OCI-LY1 (cell line): ENCODE results near the gene COL8A1.

Experiments used
- H2AFZ ChIP-seq: fragments of 200-600 bp; sonication (generic), shearing (Covaris generic); 2 replicates; pipeline ENCODE4 v1.6.0; 2014; ENCODE audit warnings: antibody characterized with exemption, mild to moderate bottlenecking, low read length
- H3F3A ChIP-seq: fragments of 200-600 bp; sonication (generic), shearing (Covaris generic); 2 replicates; pipeline ENCODE4 v1.6.0; 2014; ENCODE audit warnings: mild to moderate bottlenecking, antibody characterized with exemption, low read length, moderate library complexity; ENCODE audit not compliant: insufficient read depth
- H3K27ac ChIP-seq: fragments of 200-600 bp; sonication (generic); 2 replicates; pipeline ENCODE4 v1.5.1; 2014; ENCODE audit warnings: low read length, mixed run types, mild to moderate bottlenecking, low read depth; ENCODE audit not compliant: poor library complexity, severe bottlenecking
- H3K27me3 ChIP-seq: fragments of 200-600 bp; sonication (generic); 2 replicates; pipeline ENCODE4 v1.6.0; 2014; ENCODE audit warnings: antibody characterized with exemption, mild to moderate bottlenecking, low read length, moderate library complexity; ENCODE audit not compliant: insufficient read depth
- H3K36me3 ChIP-seq: fragments of 200-600 bp; sonication (generic); 2 replicates; pipeline ENCODE4 v1.6.1; 2014; ENCODE audit warnings: mild to moderate bottlenecking, antibody characterized with exemption, low read length, moderate library complexity, mixed read lengths; ENCODE audit not compliant: insufficient read depth
- H3K4me1 ChIP-seq: fragments of 200-600 bp; sonication (generic); 2 replicates; pipeline ENCODE4 v1.5.1; 2014; ENCODE audit warnings: mild to moderate bottlenecking, low read length, moderate library complexity; ENCODE audit not compliant: insufficient read depth, severe bottlenecking
- H3K4me2 ChIP-seq: fragments of 200-600 bp; sonication (generic), shearing (Covaris generic); 2 replicates; pipeline ENCODE4 v1.6.1; 2014; ENCODE audit warnings: low read length
- H3K4me3 ChIP-seq: fragments of 200-600 bp; sonication (generic); 2 replicates; pipeline ENCODE4 v1.5.1; 2014; ENCODE audit warnings: low read length, low read depth, mild to moderate bottlenecking, mixed read lengths; ENCODE audit not compliant: poor library complexity, severe bottlenecking
- H3K79me2 ChIP-seq: fragments of 200-600 bp; shearing (Covaris generic); 2 replicates; pipeline ENCODE4 v1.6.1; 2016; ENCODE audit warnings: mixed run types, low read length, mixed read lengths; ENCODE audit not compliant: insufficient read depth
- H3K9ac ChIP-seq: fragments of 200-600 bp; sonication (generic), shearing (Covaris generic); 2 replicates; pipeline ENCODE4 v1.6.1; 2014; ENCODE audit warnings: mild to moderate bottlenecking, low read length, mixed read lengths
- H3K9me2 ChIP-seq: fragments of 200-600 bp; sonication (generic), shearing (Covaris generic); 2 replicates; pipeline ENCODE4 v1.6.1; 2014; ENCODE audit warnings: low read depth, mild to moderate bottlenecking, low read length, mixed read lengths
- H3K9me3 ChIP-seq: fragments of 200-600 bp; shearing (Covaris generic); 2 replicates; pipeline ENCODE4 v1.6.1; 2014; ENCODE audit warnings: low read length, mixed read lengths
- H4K20me1 ChIP-seq: fragments of 200-600 bp; sonication (generic), shearing (Covaris generic); 2 replicates; pipeline ENCODE4 v1.6.0; 2016; ENCODE audit warnings: mild to moderate bottlenecking, low read length; ENCODE audit not compliant: insufficient read depth
- CTCF ChIP-seq: fragments of 200-600 bp; sonication (generic), shearing (Covaris generic); IDR thresholded peaks from 2 replicates; pipeline ENCODE4 v1.5.1; 2017; ENCODE audit warnings: mild to moderate bottlenecking, antibody characterized with exemption, low read length, moderate library complexity, mixed read lengths
- EZH2 ChIP-seq: fragments of 200-600 bp; sonication (generic), shearing (Covaris generic); IDR thresholded peaks from 2 replicates; pipeline ENCODE4 v1.8.0; 2017; ENCODE audit warnings: borderline replicate concordance, mixed run types, mild to moderate bottlenecking, antibody characterized with exemption, low read length, moderate library complexity, mixed read lengths

The COL8A1 gene

GRCh38 chr3:99846477-99847160 lies 208.2 kb downstream of the COL8A1 start:
- Histone ChIP-seq H3F3A (no peaks in the 10 kb centered on the region), H3K4me1 (peaks cover 12% of the 10 kb centered on the region), H2AFZ (no peak overlapping the region), H3K79me2 (no peaks in the 10 kb centered on the region), H3K4me2 (no peak overlapping the region), H3K9ac (no peak overlapping the region), H3K27me3 (no peaks in the 10 kb centered on the region), H3K9me2 (no peaks in the 10 kb centered on the region), H4K20me1 (no peaks in the 10 kb centered on the region), H3K27ac (no peak overlapping the region), H3K4me3 (no peak overlapping the region), H3K36me3 (no peaks in the 10 kb centered on the region), H3K9me3 (no peaks in the 10 kb centered on the region)
- TF ChIP-seq EZH2 (no peak), CTCF (no peak)

DNA sequence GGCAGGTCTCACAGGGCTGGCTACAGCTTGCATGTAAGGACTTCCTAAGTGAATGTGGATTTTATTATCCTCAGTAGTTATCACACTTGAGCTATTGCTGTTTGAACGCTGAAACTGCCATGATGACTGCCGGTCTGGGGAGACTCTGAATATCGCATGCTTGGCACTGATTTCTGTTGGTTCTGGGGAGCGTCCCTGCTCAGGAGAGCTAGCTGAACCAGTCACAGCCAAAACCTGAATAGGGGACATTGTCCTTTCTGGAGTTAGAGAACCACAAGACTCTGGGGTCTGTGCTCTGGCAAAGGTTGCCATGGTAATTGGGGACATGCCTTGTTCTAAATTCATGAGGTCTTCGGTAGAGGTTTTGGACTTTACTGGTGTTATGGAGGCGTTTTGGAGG lies 210.0 kb downstream of the COL8A1 start:
- Histone ChIP-seq H3K4me1 (peaks cover 12% of the 10 kb centered on the region), H3K9me3 (no peaks in the 10 kb centered on the region), H4K20me1 (no peaks in the 10 kb centered on the region), H2AFZ (no peak overlapping the region), H3K36me3 (no peaks in the 10 kb centered on the region), H3K27me3 (no peaks in the 10 kb centered on the region), H3K4me2 (no peak overlapping the region), H3K4me3 (no peak overlapping the region), H3K79me2 (no peaks in the 10 kb centered on the region), H3K9me2 (no peaks in the 10 kb centered on the region), H3F3A (no peaks in the 10 kb centered on the region), H3K9ac (no peak overlapping the region), H3K27ac (no peak overlapping the region)
- TF ChIP-seq EZH2 (no peak), CTCF (no peak)
